Transverse colon (tissue), 3 donors: Measurements from ENCODE around the gene C10orf71.

Source experiments
- CTCF ChIP-seq, 5 experiments: fragments of 200-600 bp in 3 of 5; fragments of 450-650 bp in 2 of 5; sonication (generic) in 3 of 5; IDR thresholded peaks; 1 replicate in 2 of 5; 2 replicates in 3 of 5; pipeline ENCODE4 v1.5.1; 2016 to 2017; ENCODE audit warnings: antibody characterized with exemption in 5 of 5, inconsistent platforms in 3 of 5, mild to moderate bottlenecking in 2 of 5, moderate library complexity in 1 of 5
- POLR2A ChIP-seq: fragments of 450-650 bp; IDR thresholded peaks from one replicate; pipeline ENCODE4 v1.6.1; 2016; ENCODE audit warnings: antibody characterized with exemption, mild to moderate bottlenecking, moderate library complexity

- no peak for TF ChIP-seq CTCF (IDR thresholded peaks at IDR 0.05)
- TF ChIP-seq POLR2A = no peak
Measured at GRCh38 chr10:49338604-49339003, 39.6 kb downstream of the C10orf71 start.
